BLaER1 (cell line): ENCODE data around the gene CDK11A.
"Not testable (repeated sequence)": the region's sequence is repeated elsewhere in the genome, so short reads cannot be mapped to it uniquely, and the experiment has no call there.

Experiments used
- H3K27ac ChIP-seq: shearing (Covaris generic); formaldehyde crosslinking; 2 replicates; pipeline ENCODE4 v1.8.1; 2022
- H3K27me3 ChIP-seq: shearing (Covaris generic); formaldehyde crosslinking; 2 replicates; pipeline ENCODE4 v1.8.1; 2022
- H3K36me3 ChIP-seq: shearing (Covaris generic); formaldehyde crosslinking; 2 replicates; pipeline ENCODE4 v1.8.1; 2022
- H3K4me1 ChIP-seq: shearing (Covaris generic); formaldehyde crosslinking; 2 replicates; pipeline ENCODE4 v1.8.1; 2022
- H3K4me2 ChIP-seq: shearing (Covaris generic); formaldehyde crosslinking; 2 replicates; pipeline ENCODE4 v1.8.1; 2022
- H3K4me3 ChIP-seq: shearing (Covaris generic); formaldehyde crosslinking; 2 replicates; pipeline ENCODE4 v1.8.1; 2022
- H3K9ac ChIP-seq: shearing (Covaris generic); formaldehyde crosslinking; 2 replicates; pipeline ENCODE4 v1.8.1; 2022
- H3K9me3 ChIP-seq: shearing (Covaris generic); formaldehyde crosslinking; 2 replicates; pipeline ENCODE4 v1.8.1; 2022
- H4K20me1 ChIP-seq: shearing (Covaris generic); formaldehyde crosslinking; 2 replicates; pipeline ENCODE4 v1.8.1; 2022
- Cebpa-rat ChIP-seq: shearing (Covaris generic); IDR thresholded peaks from 2 replicates; pipeline ENCODE4 v1.8.1; 2022

Gene CDK11A

DNA sequence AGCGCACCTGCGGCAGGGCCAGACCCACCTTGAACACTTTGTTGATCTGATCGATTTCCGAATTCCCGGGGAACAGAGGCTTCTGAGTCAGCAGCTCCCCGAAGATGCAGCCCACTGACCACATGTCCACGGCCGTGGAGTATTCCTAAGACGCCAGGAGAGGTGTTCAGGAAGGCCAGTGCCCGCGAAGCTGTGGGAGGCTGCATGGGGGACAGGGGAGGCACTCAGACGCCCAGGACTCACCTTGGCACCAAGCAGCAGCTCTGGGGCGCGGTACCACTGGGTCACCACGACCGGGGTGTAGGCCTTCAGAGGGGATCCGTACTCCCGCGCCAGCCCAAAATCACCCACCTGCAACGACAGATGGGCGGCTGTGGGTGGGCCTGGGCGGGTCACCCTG is 20.4 kb downstream of the CDK11A start:
- Histone ChIP-seq H3K9ac (no peak overlapping the region), H3K4me1 (no peaks in the 10 kb centered on the region), H3K4me3 (no peak overlapping the region), H4K20me1 (no peaks in the 10 kb centered on the region), H3K36me3 (peaks cover 26% of the 10 kb centered on the region), H3K4me2 (no peak overlapping the region), H3K27ac (no peak overlapping the region), H3K27me3 (no peaks in the 10 kb centered on the region), H3K9me3 (no peaks in the 10 kb centered on the region)
- no peak for TF ChIP-seq Cebpa-rat

DNA sequence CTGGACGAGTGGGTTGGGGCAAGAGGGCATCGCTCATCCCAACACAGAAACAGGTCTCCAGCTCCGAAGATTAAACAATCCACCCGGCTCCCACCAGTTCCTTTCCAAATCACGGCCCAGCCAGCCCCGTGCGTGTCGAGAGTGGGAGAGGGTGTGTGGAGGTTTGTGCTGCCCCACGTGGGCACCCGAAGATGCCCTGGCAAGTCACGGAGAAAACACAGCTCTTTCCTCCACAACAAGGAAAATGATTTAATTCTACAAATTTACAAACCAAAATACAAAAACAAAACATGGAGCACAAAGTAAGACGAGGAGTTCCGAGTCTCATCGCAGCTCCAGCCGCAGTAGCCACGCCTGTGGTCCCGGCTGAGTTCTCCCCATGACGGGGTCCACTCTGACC is 21.7 kb downstream of the CDK11A start:
- H3K9me3 ChIP-seq, H4K20me1 ChIP-seq: not testable (repeated sequence)
- H3K36me3 ChIP-seq: peaks cover 26% of the 10 kb centered on the region

DNA sequence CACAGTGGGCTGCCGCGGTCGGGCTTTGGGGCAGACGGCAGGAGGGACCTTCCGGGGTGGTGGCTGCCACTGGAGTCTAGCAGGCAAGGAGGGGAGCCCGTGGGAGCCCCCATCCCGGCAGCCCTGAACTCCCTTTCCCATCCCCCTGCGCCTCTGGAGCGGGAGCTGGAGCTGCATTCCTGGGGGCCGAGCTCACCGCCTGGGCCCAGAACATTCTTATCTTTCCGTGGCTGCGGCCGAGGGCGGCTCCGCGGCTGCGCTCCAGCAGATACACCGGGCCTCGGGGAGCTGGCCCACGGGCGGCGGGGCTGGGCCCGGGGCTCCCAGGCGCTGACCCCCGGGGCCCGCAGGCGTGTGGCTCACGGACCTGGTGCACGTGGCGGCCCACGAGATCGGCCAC is 23.6 kb downstream of the CDK11A start:
- H4K20me1 ChIP-seq, H3K27me3 ChIP-seq, H3K9ac ChIP-seq, H3K4me3 ChIP-seq, H3K27ac ChIP-seq, H3K9me3 ChIP-seq, H3K4me2 ChIP-seq, H3K4me1 ChIP-seq: not testable (repeated sequence)
- peaks cover 15% of the 10 kb centered on the region for H3K36me3 ChIP-seq

More for the DNA sequence above, 21.7 kb downstream of the CDK11A start:
- not testable (repeated sequence) for H3K9ac ChIP-seq, H3K4me1 ChIP-seq, H3K4me3 ChIP-seq, H3K27me3 ChIP-seq, H3K4me2 ChIP-seq, H3K27ac ChIP-seq

DNA sequence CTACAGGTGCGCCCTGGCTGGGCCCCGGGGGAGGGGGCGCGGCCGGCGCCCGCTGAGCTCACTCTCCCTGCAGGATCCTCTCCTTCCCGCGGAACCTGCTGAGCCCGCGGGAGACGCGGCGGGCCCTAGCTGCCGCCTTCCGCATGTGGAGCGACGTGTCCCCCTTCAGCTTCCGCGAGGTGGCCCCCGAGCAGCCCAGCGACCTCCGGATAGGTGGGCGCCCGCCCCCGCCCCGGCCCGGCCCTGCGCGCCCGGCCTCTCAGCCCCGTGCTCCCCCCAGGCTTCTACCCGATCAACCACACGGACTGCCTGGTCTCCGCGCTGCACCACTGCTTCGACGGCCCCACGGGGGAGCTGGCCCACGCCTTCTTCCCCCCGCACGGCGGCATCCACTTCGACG is 24.1 kb downstream of the CDK11A start:
- not testable (repeated sequence) for H3K27ac ChIP-seq, H3K27me3 ChIP-seq, H3K9me3 ChIP-seq, H3K4me2 ChIP-seq, H3K4me3 ChIP-seq, H4K20me1 ChIP-seq, H3K9ac ChIP-seq, H3K4me1 ChIP-seq
- peaks cover 15% of the 10 kb centered on the region for H3K36me3 ChIP-seq

DNA sequence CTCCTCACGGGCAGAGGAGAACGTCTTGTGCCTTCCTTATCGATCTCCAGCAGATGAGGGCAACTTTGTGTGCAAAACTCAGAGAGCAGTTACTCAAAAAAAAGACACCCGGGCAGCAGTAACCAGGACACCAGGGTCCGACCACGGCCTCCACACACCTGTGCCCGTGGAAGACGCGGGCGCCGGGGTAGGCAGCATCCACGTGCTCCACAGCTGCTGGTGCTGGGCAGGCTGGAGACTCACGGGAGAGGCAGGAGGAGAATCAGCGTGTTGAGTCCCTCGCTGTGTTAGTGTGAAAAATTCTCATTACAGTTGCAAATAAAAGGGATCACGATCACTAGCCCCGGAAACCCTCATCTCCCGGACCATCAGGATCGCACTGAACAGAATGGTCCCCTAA is 25.1 kb downstream of the CDK11A start:
- not testable (repeated sequence) for H4K20me1 ChIP-seq, H3K36me3 ChIP-seq, H3K27ac ChIP-seq, H3K4me2 ChIP-seq, H3K9ac ChIP-seq, H3K4me3 ChIP-seq, H3K4me1 ChIP-seq, H3K9me3 ChIP-seq, H3K27me3 ChIP-seq

DNA sequence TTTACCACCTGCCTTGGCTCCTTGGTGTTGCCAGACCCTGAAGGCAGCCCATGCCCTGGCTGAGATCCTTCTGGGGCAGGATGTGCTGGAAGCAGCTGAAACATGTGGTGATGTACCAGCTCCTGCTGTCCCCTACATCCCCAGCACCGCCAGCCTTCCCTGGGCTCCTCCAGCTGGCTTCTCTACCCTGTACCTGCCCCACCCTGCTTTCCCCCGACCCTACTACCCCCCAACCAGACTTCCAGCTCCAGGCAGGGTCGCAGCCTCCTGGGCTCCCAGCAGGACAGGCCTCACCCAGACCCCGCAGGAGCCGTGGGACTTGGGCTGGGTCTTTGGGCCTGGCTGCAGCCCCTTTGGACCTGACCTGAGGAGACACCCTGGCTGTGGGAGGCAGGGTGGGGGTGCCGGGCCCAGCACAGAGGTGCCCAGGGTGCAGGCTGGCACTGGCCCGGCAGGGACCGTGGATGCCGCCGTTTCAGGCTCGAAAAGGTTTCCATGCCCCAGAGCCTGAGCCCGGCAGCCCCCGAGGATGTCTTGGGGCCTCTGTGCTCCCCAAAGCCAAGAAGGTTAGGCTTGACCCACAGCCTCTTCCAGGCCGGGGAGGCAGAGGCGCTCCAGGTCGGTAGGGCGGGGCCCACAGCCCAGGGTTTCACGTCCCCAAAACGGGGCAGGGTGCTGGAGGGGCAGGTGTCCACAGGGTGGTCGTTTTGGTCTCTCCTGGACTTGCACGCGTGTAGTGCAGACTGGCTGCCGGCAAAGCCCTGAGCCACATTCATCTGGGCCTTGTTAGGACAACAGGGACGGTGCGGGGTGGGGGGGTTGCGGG is 26.6 kb downstream of the CDK11A start:
- H3K4me3 ChIP-seq, H3K27me3 ChIP-seq, H3K36me3 ChIP-seq, H3K9me3 ChIP-seq, H3K9ac ChIP-seq, H3K4me2 ChIP-seq, H3K27ac ChIP-seq, H4K20me1 ChIP-seq: not testable (repeated sequence)
- peaks cover 12% of the 10 kb centered on the region for H3K4me1 ChIP-seq

DNA sequence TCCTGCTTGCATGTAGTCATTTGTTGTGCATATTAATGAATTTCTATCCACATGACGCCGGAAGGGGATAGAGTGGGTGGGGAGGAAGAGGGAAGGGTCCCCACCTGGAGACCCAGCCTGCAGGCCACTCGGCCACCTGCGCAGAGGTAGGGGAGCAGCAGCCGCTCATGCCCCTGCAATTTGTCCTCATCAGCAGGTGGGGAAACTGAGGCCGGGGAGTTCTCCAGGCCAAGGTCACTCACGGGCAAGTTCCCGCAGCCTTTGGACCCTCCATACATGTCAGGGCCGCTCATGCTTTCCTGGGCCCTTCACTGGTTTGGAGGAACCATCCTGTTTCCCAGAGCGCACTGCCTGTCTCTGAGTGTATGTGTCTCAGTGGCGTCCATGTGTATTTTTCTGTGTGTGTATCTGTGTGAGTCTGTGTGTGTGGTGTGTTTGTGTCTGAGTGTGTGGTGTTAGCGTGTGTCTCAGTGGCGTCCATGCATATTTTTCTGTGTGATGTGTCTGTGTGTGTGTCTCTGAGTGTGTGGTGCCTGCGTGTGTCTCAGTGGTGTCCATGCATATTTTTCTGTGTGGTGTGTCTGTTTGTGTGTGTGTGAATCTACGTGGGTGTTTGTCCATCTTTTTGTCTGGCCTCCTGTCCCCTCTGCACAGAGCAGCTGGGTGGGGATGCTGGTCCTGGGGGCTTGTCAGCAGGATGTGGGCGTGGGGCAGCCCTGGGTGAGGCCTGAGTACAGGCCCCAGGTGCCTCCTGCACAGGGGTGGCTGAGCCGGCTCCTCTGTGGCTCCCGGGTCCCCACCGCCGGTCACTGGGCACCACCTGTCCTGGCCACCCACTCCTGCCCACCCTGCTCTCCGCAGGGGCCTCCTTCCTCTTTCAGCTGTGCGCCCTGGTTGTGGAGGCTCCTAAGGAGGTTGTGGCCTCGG is 27.5 kb downstream of the CDK11A start:
- H3K27ac ChIP-seq, H3K9me3 ChIP-seq, H3K4me2 ChIP-seq, H3K27me3 ChIP-seq, H3K4me3 ChIP-seq, H4K20me1 ChIP-seq, H3K9ac ChIP-seq, H3K36me3 ChIP-seq: not testable (repeated sequence)
- H3K4me1 ChIP-seq: peaks cover 12% of the 10 kb centered on the region

DNA sequence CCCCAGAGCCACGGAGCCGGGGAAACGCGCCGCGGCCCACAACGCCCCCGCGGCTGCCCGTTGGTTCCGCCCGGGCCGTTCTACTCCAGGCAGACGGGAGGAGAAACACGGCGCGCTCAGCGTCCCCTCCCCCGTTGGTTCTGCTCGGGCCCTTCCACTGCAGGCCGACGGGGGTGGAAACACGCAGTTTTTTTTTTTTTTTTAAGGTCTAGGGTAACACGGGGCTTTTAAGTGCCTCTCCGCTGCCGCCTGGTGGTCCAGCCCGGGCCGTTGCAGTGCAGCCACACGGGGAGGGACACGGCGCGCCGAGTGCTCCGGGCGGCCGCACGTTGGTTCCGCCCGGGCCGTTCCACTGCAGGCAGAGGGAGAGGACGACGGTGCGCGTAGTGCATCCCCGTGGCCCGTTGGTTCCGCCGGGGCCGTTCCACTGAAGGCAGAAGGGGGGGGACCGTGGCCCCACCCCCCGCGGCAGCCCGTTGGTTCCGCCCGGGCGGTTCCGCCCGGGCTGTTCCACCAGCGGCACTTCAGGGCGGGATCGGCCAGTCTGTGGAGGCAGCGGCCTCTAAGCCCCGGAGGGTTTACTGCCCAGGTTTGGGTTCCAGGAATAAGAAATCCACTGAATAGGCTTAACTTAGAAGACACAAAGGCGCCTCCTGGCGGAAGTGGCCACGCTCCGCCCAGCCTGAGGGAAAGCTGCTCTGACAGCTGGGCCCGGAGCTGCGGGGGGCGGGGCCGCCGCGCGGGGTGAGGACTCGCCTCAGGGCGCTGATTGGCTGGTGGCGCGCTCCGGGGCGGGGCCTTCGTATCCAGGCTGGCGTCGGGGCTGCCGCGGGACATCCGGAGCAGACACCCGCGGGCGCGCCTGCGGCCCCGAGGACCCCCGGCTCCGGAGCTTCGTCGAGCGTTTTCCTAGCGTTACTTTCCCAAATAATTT is 31.2 kb downstream of the CDK11A start, which contains the start of gene SLC35E2B:
Gene SLC35E2B (minus strand): TSS at position 82 of the 934 bp plus-strand sequence. CDS start 16,096 bp downstream, outside the sequence.
- H3K36me3 ChIP-seq: peaks cover 11% of the 10 kb centered on the region; the same call in 1 of the 2 replicates
- peaks cover 12% of the 10 kb centered on the region for H3K4me1 ChIP-seq
- H3K4me3 ChIP-seq: peak within 1 kb of the TSS; percentile 68
- peaks cover 16% of the 10 kb centered on the region for H4K20me1 ChIP-seq
- H3K9me3 ChIP-seq, H3K27me3 ChIP-seq: not testable (repeated sequence)
- H3K27ac ChIP-seq: peak within 1 kb of the TSS; percentile 97
- peak within 1 kb of the TSS; percentile 62 for H3K4me2 ChIP-seq
- H3K9ac ChIP-seq: peak within 1 kb of the TSS; percentile 92

DNA sequence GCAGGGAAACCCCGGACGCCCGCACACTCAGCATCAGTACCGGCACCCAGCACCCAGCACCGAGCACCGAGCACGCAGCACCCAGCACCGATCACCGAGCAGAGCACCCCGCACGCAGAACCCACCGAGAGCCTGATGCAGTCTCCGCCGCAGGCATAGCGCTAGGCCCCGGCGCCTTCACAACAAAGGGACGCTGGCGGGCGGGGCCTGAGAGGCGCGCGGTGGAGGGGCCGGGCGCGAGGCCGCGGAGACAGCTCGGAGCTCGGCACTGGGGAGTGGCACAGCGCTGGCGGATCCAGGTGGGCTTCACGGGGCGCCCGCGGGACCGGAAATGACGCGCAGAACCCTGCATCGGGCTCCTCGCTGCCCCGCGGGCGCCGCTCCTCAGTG is 31.8 kb downstream of the CDK11A start:
- H3K9me3 ChIP-seq, H3K4me2 ChIP-seq, H3K27me3 ChIP-seq: not testable (repeated sequence)
- peak overlapping the region; percentile 68 for H3K4me3 ChIP-seq
- H3K36me3 ChIP-seq: peaks cover 11% of the 10 kb centered on the region; the same call in 1 of the 2 replicates
- H3K9ac ChIP-seq: peak overlapping the region; percentile 92
- H3K27ac ChIP-seq: peak overlapping the region; percentile 97
- peaks cover 16% of the 10 kb centered on the region for H3K4me1 ChIP-seq
- H4K20me1 ChIP-seq: peaks cover 23% of the 10 kb centered on the region

DNA sequence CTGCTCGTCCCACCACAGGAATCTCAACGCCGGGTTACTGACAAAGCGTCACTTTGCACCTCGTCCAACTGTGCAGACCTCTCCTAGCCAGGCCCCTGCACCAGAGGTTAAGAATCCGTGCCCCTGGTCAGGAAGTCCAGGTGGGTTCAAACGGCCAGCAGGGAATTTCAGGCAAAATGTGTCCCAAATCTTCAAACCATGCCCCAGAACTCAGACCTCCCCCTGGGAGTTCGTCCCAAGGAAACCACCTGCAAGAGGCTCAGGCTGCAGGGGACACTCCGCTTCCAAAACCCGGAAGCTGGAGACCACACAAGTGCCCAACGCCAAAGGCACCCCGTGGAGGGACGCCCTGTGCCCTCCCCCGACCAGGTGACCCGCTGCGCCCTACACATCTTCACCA is 32.7 kb downstream of the CDK11A start:
- peaks cover 17% of the 10 kb centered on the region for H3K36me3 ChIP-seq
- H3K27ac ChIP-seq, H3K9me3 ChIP-seq, H3K9ac ChIP-seq, H3K27me3 ChIP-seq: not testable (repeated sequence)
- H3K4me1 ChIP-seq: peaks cover 22% of the 10 kb centered on the region
- H3K4me2 ChIP-seq: peak overlapping the region; percentile 45; the same call in 1 of the 2 replicates
- H4K20me1 ChIP-seq: peaks cover 32% of the 10 kb centered on the region
- H3K4me3 ChIP-seq: peak overlapping the region; percentile 57

DNA sequence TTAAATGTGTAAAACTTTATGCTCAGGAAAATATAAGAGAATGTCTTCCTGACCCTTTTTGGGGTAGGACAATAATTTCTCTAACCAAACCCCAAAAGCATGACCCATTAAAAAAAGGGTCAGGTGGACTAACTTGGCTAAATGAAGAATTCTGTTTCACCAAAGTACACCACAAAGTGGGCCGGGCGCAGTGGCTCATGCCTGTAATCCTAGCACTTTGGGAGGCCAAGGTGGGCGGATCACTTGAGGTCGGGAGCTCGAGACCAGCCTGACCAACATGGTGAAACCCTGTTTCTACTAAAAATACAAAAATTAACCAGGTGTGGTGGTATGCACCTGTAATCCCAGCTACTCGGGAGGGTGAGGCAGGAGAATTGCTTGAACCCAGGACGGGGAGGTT is 34.6 kb downstream of the CDK11A start:
- not testable (repeated sequence) for H3K4me3 ChIP-seq, H3K9me3 ChIP-seq, H3K4me2 ChIP-seq, H3K9ac ChIP-seq, H3K27me3 ChIP-seq, H3K27ac ChIP-seq
- peaks cover 27% of the 10 kb centered on the region for H3K4me1 ChIP-seq
- peaks cover 51% of the 10 kb centered on the region for H4K20me1 ChIP-seq
- peaks cover 27% of the 10 kb centered on the region for H3K36me3 ChIP-seq
